Measurements from ENCODE around the gene FAM78A. TPM values are rescaled to one million over a fixed set of nuclear protein-coding genes. Genes with fewer than 3 reads are reported as not detected.
"Not testable (repeated sequence)": the region's sequence is repeated elsewhere in the genome, so short reads cannot be mapped to it uniquely, and the experiment has no call there.

FAM78A gene
- total RNA-seq, 3 donors from 2014 or later (not counting 1 experiment from before 2014, with no cell fraction given) = 57.6 to 91.7 (median 88.3) TPM

DNA sequence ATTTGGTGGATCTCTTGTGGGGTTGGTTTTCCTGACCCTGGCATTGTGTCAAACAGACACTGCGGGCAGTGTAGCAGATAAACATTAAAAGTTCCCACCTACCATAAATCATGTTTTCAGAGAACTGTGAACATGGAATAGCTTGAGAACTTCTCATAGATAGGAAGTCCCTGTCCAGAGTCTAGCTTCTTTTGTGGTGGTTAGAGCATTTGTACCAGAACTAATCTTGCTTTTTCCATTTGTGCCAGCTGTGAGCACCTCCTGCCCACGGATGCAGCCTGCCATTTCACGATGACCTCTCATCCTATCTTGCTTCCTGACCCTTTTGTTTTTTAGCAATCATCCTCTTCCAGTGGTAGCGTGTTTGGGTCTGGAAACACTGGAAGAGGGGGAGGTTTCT lies 61.4 kb downstream of the FAM78A start:
- no peak overlapping the region for H3K4me3 ChIP-seq (ENCODE audit: low read length)
- 57% methylated on average over 3 of the region's 4 CpGs for WGBS (ENCODE audit: insufficient coverage)
- H3K4me1 Mint-ChIP-seq = peaks cover 0 to 6% of the 10 kb centered on the region in 2 donors
- H3K4me3 Mint-ChIP-seq = no peak overlapping the region
- H3K9me3 ChIP-seq (ENCODE audit: control insufficient read depth, insufficient read depth, low read length) = peaks cover 13% of the 10 kb centered on the region
- H3K4me1 ChIP-seq (ENCODE audit: control insufficient read depth, insufficient read depth, low read length) = no peaks in the 10 kb centered on the region
- H3K27me3 ChIP-seq (ENCODE audit: control insufficient read depth, insufficient read depth, low read length) = no peaks in the 10 kb centered on the region
- H3K36me3 Mint-ChIP-seq = peaks cover 38% of the 10 kb centered on the region
- ATAC-seq (no peak), DNase-seq (no peak)
- no peak for TF ChIP-seq CTCF (IDR thresholded peaks at IDR 0.05)
- no peak overlapping the region for H3K27ac ChIP-seq (ENCODE audit: low read length)
- no peak overlapping the region for H3K27ac Mint-ChIP-seq
- no peaks in the 10 kb centered on the region for H3K27me3 Mint-ChIP-seq (ENCODE audit: low read depth in 2 of 2)
- H3K36me3 ChIP-seq (ENCODE audit: control insufficient read depth, insufficient read depth, low read length) = peaks cover 6% of the 10 kb centered on the region
- intact Hi-C loops (cut with micrococcal nuclease) = no loop called here
- H3K9me3 Mint-ChIP-seq = peaks cover 5 to 18% of the 10 kb centered on the region in 2 donors

DNA sequence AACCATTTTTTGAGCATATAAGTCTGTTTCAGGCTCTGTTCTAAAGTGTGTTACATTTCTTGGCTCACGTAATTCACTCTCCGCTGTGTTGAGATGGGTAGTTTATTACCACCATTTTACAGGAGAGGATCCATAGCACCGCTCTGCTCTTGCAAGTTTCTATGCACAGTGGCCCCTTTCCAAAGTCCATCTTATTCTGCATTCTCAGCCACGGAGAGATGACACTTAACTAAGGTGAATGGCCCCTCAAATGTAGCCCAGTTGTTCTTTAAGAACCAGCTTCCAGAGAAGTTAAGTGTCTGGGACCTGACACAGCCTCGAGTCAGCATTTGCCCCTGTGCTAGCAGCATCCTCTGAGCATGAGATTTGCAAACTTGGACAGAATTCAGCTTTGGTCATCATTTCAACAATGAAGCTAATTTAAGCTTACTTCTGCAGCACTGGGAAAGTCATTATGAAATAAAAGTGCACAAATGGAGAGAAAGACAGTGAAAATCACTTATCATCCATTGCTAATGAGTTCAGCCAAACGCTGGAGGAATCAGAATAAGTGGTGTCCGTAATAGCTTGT lies 61.9 kb downstream of the FAM78A start:
- no peak overlapping the region for H3K27ac Mint-ChIP-seq
- 77% methylated on average over 6 of the region's 7 CpGs for WGBS (ENCODE audit: insufficient coverage)
- peaks cover 0 to 9% of the 10 kb centered on the region in 2 donors for H3K4me1 Mint-ChIP-seq
- H3K36me3 Mint-ChIP-seq = peaks cover 41% of the 10 kb centered on the region
- no peaks in the 10 kb centered on the region for H3K27me3 ChIP-seq (ENCODE audit: control insufficient read depth, insufficient read depth, low read length)
- ATAC-seq (no peak), DNase-seq (no peak)
- no peak for TF ChIP-seq CTCF (IDR thresholded peaks at IDR 0.05)
- H3K4me1 ChIP-seq (ENCODE audit: control insufficient read depth, insufficient read depth, low read length) = no peaks in the 10 kb centered on the region
- no peaks in the 10 kb centered on the region for H3K27me3 Mint-ChIP-seq (ENCODE audit: low read depth in 2 of 2)
- H3K9me3 ChIP-seq (ENCODE audit: control insufficient read depth, insufficient read depth, low read length) = peaks cover 13% of the 10 kb centered on the region
- no peak overlapping the region for H3K4me3 Mint-ChIP-seq
- no peak overlapping the region for H3K27ac ChIP-seq (ENCODE audit: low read length)
- peaks cover 4% of the 10 kb centered on the region for H3K36me3 ChIP-seq (ENCODE audit: control insufficient read depth, insufficient read depth, low read length)
- H3K9me3 Mint-ChIP-seq = peaks cover 5 to 18% of the 10 kb centered on the region in 2 donors
- intact Hi-C loops (cut with micrococcal nuclease) = no loop called here
- no peak overlapping the region for H3K4me3 ChIP-seq (ENCODE audit: low read length)

DNA sequence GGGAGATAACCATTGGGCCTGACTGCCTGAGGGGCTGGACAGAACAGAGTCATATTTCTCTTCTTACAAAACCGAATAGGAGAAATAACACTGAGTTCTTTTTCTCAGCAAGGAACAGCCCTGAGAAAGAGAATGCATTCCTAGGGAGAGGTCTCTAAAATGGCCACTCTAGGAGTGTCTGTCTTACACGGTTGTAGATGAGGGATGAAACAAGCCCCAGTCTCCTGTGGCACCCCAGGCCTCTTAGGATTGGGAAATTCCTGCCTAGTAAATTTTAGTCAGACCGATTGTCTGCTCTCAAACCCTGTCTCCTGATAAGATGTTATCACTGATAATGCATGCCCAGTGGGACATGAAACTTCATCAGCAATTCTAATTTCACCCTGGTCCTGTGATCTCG lies 64.4 kb downstream of the FAM78A start:
- Mint-ChIP-seq H3K36me3 (peaks cover 34% of the 10 kb centered on the region), H3K9me3 (peaks cover 5 to 18% of the 10 kb centered on the region in 2 donors)
- intact Hi-C loops (cut with micrococcal nuclease); H3K27me3 Mint-ChIP-seq (ENCODE audit: low read depth in 2 of 2); H3K27ac ChIP-seq (ENCODE audit: low read length); H3K4me3 ChIP-seq (ENCODE audit: low read length); H3K4me3 Mint-ChIP-seq; H3K4me1 ChIP-seq (ENCODE audit: control insufficient read depth, insufficient read depth, low read length); H3K4me1 Mint-ChIP-seq; ATAC-seq; DNase-seq; H3K27me3 ChIP-seq (ENCODE audit: control insufficient read depth, insufficient read depth, low read length); H3K27ac Mint-ChIP-seq: not testable (repeated sequence)
- WGBS (ENCODE audit: insufficient coverage) = 96% methylated on average over 4 of the region's 4 CpGs
- Histone ChIP-seq H3K9me3 (ENCODE audit: control insufficient read depth, insufficient read depth, low read length) (peaks cover 13% of the 10 kb centered on the region), H3K36me3 (ENCODE audit: control insufficient read depth, insufficient read depth, low read length) (peaks cover 13% of the 10 kb centered on the region)

Other genes with a start within 250 kb of the FAM78A start
- gene AIF1L, start 180.0 kb downstream of the FAM78A start, total RNA-seq = not detected
- gene NUP214, start 150.9 kb downstream of the FAM78A start, total RNA-seq = 100 to 1,000 TPM; 125 to 133 (median 132) TPM
- under 1 TPM; 0.28 to 0.59 (median 0.34) TPM for gene PLPP7, start 13.2 kb upstream of the FAM78A start, total RNA-seq
- gene PRRC2B, start 117.6 kb upstream of the FAM78A start, total RNA-seq = 100 to 1,000 TPM; 249 to 275 (median 274) TPM
- 10 to 100 TPM; 35.5 to 38.8 (median 36.3) TPM for gene POMT1, start 226.4 kb upstream of the FAM78A start, total RNA-seq